GM20000 (cell line): ENCODE measurements around the gene LIMCH1.
"Not testable (repeated sequence)": the region's sequence is repeated elsewhere in the genome, so short reads cannot be mapped to it uniquely, and the experiment has no call there.

Experiments used
- DNase-seq: peaks from one replicate; pipeline ENCODE4 v3.0.0; 2012; ENCODE audit warnings: low spot score
- CTCF ChIP-seq: IDR thresholded peaks from 2 replicates; pipeline ENCODE4 v1.5.1; 2012; ENCODE audit warnings: mild to moderate bottlenecking, control low read depth; ENCODE audit errors: extremely low read depth, missing control alignments

Gene LIMCH1, protein sequence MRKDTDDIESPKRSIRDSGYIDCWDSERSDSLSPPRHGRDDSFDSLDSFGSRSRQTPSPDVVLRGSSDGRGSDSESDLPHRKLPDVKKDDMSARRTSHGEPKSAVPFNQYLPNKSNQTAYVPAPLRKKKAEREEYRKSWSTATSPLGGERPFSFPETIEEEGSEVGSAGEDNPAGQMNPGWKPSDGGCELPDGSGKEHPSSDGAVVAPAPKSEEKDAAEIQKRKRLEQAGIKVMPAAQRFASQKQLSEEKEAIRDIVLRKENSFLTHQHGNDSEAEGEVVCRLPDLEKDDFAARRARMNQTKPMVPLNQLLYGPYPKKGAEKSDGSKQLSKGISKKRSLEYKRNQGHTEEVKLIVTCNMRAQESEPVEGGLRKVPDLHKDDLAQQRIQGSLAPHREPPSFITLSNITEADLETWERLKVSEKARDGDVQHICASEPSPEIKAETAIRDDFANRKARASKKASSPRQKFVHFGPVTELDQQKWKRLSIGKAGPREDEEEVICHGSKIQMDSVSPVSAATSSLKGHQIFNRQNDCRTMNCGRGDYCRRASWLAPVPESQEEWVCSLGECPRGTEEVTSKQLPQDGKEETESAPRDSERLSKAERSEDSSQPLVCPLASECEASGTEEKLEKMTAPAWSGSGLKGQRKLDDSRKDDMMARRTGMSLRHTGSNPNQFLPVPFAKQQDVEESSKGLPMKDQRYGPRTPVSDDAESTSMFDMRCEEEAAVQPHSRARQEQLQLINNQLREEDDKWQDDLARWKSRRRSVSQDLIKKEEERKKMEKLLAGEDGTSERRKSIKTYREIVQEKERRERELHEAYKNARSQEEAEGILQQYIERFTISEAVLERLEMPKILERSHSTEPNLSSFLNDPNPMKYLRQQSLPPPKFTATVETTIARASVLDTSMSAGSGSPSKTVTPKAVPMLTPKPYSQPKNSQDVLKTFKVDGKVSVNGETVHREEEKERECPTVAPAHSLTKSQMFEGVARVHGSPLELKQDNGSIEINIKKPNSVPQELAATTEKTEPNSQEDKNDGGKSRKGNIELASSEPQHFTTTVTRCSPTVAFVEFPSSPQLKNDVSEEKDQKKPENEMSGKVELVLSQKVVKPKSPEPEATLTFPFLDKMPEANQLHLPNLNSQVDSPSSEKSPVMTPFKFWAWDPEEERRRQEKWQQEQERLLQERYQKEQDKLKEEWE (N-terminal part only)

DNA sequence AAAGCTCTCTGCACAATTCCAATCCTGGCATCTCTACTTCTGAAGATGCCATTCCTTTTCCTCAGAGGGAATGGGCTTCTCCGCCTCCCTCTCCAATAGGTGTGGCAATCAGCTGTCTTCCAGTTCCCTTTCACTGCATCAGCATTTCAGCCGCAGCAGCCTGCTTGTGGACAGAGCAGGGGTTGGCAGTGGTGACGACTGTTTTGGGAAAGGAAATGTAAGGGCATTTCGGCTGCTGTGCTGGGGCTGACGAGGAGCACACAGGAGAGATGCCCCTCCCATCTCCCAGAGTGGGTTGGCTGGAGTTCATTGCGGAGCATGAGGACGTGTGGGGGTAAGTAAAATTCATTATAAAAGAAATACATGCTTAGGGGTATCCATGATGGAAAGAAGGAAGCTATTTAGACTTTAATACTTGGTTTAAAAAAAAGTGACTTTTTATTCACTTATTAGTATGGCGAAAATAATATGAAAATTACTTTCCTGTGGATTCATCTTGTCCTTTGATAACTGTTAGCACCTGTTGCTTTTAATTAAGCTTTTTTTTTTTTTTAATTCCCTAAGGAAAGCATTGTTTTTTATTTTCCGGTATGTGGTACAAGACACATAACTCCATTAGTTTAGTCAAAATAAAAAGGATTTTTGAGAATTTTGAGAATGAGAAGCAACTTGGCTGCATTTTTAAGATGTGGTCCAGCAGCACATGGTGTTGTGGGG is at the start of gene LIMCH1:
Gene LIMCH1 (plus strand): TSS at position 141 of the 717 bp plus-strand sequence. CDS start 67,839 bp downstream, outside the sequence.
- no peak for DNase-seq
- no peak for TF ChIP-seq CTCF

DNA sequence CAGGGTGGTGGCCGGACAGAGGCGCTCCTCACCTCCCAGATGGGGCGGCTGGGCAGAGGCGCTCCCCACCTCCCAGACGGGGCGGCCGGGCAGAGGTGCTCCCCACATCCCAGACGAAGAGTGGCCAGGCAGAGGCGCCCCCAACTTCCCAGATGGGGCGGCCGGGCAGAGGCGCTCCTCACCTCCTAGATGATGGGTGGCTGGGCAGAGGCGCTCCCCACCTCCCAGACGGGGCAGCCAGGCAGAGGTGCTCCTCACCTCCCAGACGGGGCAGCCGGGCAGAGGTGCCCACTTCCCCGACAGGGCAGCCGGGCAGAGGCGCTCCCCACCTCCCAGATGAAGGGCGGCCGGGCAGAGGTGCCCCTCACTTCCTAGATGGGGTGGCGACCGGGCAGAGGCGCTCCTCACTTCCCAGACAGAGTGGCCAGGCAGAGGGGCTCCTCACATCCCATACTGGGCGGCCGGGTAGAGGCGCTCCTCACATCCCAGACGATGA is 46.8 kb upstream of the LIMCH1 start:
- not testable (repeated sequence) for DNase-seq

GRCh38 chr4:41496977-41497376 is 41.0 kb upstream of the LIMCH1 start:
- TF ChIP-seq CTCF, result no peak
- no peak for DNase-seq

DNA sequence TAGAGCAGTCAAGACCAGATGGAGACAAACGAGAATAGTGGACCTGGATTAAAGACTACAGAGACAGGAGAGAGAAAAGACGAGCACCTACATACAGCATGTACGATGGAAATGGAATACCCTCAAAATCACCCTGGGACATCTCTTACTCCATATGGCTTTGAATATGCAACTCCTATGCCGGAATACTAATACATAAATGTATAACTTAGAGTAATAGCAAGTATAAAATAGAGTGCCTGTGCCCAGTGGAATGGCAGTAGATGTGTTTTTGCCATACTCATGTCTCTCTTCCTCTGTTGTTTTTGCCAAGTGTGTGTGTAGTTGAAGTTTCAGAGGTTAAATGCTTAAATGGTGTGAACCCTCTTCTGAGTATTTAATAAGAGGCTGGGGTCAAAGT is 39.8 kb upstream of the LIMCH1 start:
- DNase-seq, result no peak
- no peak for TF ChIP-seq CTCF

GRCh38 chr4:41504167-41504818 is 33.7 kb upstream of the LIMCH1 start:
- TF ChIP-seq CTCF, result no peak
- no peak for DNase-seq

- DNase-seq, result no peak
- TF ChIP-seq CTCF, result no peak
Measured at GRCh38 chr4:41505161-41505661, 32.7 kb upstream of the LIMCH1 start.
